Bronchial epithelial cell (primary cell): ENCODE data around the gene NETO2. TPM values are rescaled to one million over a fixed set of nuclear protein-coding genes. Genes with fewer than 3 reads are reported as not detected.
"Not testable (repeated sequence)": the region's sequence is repeated elsewhere in the genome, so short reads cannot be mapped to it uniquely, and the experiment has no call there.

Source experiments
- DNase-seq: peaks from one replicate; pipeline ENCODE4 v3.0.0-alpha.2; 2010; ENCODE audit warnings: low read depth
- FAIRE-seq: peaks from 2 replicates; lab custom pipeline; 2011; peaks lifted over from hg19 to GRCh38; lab: Jason Lieb, UNC
- H3K27me3 ChIP-seq: 2 replicates; pipeline ENCODE4 v1.5.1; 2011; ENCODE audit warnings: low read length; ENCODE audit not compliant: control insufficient read depth, insufficient read depth
- H3K36me3 ChIP-seq: 2 replicates; pipeline ENCODE4 v1.5.1; 2011; ENCODE audit warnings: low read length; ENCODE audit not compliant: control insufficient read depth, insufficient read depth
- H3K4me3 ChIP-seq: 2 replicates; pipeline ENCODE4 v1.5.1; 2011; ENCODE audit warnings: mild to moderate bottlenecking, low read depth, low read length, control low read depth
- CTCF ChIP-seq: IDR thresholded peaks from 2 replicates; pipeline ENCODE4 v1.5.1; 2011; ENCODE audit warnings: mild to moderate bottlenecking, moderate library complexity, low read length, control low read depth, inconsistent platforms; ENCODE audit not compliant: insufficient read depth, severe bottlenecking
- total RNA-seq: library from RNA; depleted of rRNA; stranded (reverse); fragments of >200 nt; gene quantifications from 2 replicates; pipeline ENCODE4 v1.2.1, GENCODE V29; 2014

NETO2 gene
- total RNA-seq, 1 donor from 2014 or later, result 41.6 TPM

DNA sequence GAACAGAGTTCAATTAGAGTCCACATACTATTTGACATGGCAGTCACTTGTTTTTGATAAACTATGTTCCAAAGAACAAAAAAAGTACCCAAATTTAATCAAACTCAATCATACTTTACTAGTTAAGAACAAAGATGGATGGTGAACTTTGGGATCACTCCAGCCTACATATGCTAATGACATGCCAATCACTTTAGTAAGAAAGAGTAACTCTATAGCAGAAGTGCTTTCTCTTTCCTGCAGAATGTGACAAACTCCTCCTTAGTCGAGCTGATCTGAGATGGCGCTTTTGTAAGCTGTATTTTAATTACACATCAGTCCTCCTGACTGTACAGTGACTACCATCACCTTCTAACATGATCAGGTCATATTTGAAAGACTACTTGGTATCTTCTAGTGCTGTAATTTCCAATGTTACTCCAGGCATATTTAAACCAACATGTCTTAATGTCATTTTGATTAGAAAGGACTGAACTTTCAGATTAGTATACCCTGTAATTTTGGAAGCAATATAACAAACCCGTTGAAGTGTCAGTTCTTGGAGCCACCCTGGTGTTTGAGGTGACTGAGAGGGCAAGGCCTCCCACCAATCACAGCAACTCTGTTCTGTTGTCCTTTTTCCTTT is 4.1 kb downstream of the NETO2 start:
- no peaks in the 10 kb centered on the region for H3K36me3 ChIP-seq
- TF ChIP-seq CTCF, result no peak
- no peak overlapping the region for H3K4me3 ChIP-seq
- FAIRE-seq, result no peak
- DNase-seq, result peak; percentile 60
- no peaks in the 10 kb centered on the region for H3K27me3 ChIP-seq

GRCh38 chr16:47137925-47138324 is 5.8 kb downstream of the NETO2 start:
- not testable (repeated sequence) for H3K36me3 ChIP-seq, H3K27me3 ChIP-seq, FAIRE-seq, H3K4me3 ChIP-seq
- DNase-seq, result peak; percentile 31

DNA sequence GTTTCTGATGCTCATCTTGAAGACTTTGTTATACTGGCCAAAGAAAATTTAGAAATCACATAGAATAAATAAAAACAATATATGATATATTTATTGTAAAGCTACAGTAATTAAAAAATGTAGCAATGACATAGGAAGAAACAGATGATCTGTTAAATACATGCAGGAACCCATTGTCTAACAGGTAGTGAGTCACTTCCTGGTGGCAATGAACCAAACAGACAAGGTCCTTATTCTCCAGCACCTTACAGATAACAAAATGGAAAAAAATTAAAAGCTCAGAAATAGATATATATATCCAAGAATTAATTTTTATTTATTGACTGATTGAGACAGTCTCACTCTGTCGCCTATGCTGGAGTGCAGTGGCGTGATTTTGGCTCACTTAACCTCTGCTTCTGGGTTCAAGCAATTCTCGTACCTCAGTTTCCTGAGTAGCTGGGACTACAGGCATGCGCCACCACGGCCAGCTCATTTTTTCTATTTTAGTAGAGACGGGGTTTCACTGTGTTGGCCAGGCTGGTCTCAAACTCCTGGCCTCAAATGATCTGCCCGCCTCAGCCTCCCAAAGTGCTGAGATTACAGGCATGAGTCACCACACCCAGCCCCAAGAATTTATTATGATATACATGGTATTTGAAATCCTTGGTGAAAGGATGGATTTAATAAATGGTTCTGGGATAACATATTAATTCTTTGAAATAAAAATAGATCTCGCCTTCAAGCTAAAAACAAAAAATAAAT is 7.5 kb downstream of the NETO2 start:
- DNase-seq, result peak; percentile 88
- Histone ChIP-seq H3K27me3 (no peaks in the 10 kb centered on the region), H3K4me3 (no peak overlapping the region), H3K36me3 (peaks cover 1% of the 10 kb centered on the region)
- no peak for TF ChIP-seq CTCF
- FAIRE-seq, result no peak

GRCh38 chr16:47134550-47134949 is 9.2 kb downstream of the NETO2 start:
- Histone ChIP-seq H3K27me3 (no peaks in the 10 kb centered on the region), H3K4me3 (no peak overlapping the region), H3K36me3 (peaks cover 3% of the 10 kb centered on the region)
- TF ChIP-seq CTCF, result no peak
- DNase-seq (no peak), FAIRE-seq (no peak)

- FAIRE-seq (no peak), DNase-seq (no peak)
- H3K4me3 ChIP-seq, result no peak overlapping the region
- no peaks in the 10 kb centered on the region for H3K27me3 ChIP-seq
- no peak for TF ChIP-seq CTCF
- H3K36me3 ChIP-seq, result peaks cover 3% of the 10 kb centered on the region
These were observed 11.4 kb downstream of the NETO2 start for GRCh38 chr16:47132308-47132707.

DNA sequence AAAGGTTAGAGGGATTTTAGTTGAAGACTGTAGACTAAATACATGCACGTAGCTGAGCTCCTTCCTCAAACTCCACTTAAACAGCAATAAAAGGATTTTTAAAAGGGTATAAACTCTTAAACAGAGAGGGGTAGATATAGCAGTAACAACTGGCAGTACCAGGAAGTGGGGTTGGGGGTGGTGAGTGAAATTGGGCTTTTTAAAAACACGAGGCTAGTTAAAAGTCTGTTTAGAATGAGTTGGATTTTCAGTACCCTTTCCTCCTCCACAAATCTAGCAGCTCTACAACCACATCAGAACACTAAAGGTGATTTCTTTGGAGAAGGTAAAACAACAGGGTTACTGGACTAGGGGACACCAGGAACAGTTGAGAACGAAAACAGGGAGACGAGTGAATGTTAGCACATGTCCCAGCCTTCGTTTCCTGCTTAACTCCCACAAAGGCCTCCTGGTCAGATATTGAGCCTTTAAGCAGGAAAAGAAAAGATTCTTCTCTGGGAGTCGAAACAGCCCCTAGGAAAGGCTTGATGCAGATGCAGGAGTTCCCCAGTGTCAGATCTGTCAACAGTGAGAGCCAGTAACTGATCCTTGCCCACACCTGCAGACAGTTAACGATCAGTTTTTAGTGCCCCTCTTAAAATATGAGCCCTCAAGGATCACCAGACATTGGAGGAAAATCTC is 13.8 kb downstream of the NETO2 start:
- FAIRE-seq, result no peak
- Histone ChIP-seq H3K36me3 (peaks cover 3% of the 10 kb centered on the region), H3K4me3 (no peak overlapping the region), H3K27me3 (no peaks in the 10 kb centered on the region)
- DNase-seq, result no peak
- no peak for TF ChIP-seq CTCF
